Measurements from ENCODE around the gene TSHZ2.

DNA sequence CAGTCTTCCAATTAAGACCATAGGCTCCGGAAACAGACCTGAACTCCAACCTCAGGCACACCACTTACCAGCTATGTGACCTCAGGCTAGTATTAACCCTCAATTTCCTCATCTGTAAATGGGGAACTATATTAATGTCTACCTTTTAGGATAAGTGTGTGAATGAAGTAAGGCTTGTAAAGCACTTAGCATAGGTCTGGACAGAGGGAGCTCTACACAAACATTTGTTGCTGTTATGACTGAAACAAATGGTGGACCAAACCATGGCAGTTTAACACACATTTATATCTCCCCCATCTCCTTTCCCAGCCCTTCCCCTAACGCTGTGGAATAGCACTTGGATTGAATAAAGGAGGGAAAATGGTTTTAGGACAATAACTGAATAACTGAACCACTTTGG lies 48.7 kb downstream of the TSHZ2 start:
- no peak for TF ChIP-seq ELF4 (IDR thresholded peaks at IDR 0.05)
- TF ChIP-seq FOXM1 (IDR thresholded peaks at IDR 0.05; ENCODE audit: borderline replicate concordance) = no peak
- no peak for TF ChIP-seq HDGF (IDR thresholded peaks at IDR 0.05; ENCODE audit: borderline replicate concordance)
- TF ChIP-seq SP1 (IDR thresholded peaks at IDR 0.05) = no peak
- no peak for TF ChIP-seq BHLHE40 (IDR thresholded peaks at IDR 0.05; ENCODE audit: borderline replicate concordance)
- no peak for TF ChIP-seq CTBP1 (IDR thresholded peaks at IDR 0.05; ENCODE audit: borderline replicate concordance)

Measured in HEK293T (cell line).